PC-9 (cell line): ENCODE measurements around the gene RAMP2. TPM values are rescaled to one million over a fixed set of nuclear protein-coding genes. Genes with fewer than 3 reads are reported as not detected.

ENCODE experiments used
- BruUV-seq: library from RNA; stranded (reverse); fragments of 400-500 nt; replicated peaks from 2 replicates; lab custom pipeline; 2021; lab: Mats Ljungman, UMichigan
- CTCF ChIA-PET: fragments of 300-600 bp; sonication (Branson Sonifier 250); formaldehyde crosslinking; loops from one replicate; lab custom pipeline; 2022; ENCODE audit warnings: antibody characterized with exemption; lab: Charles Lee
- POLR2A ChIA-PET: fragments of 300-600 bp; sonication (Branson Sonifier 250); formaldehyde crosslinking; loops from one replicate; lab custom pipeline; 2022; ENCODE audit warnings: antibody characterized with exemption; ENCODE audit not compliant: unreplicated experiment; lab: Charles Lee
- DNase-seq, 2 experiments: peaks; one replicate each; pipeline versions ENCODE4 v3.0.0 to v3.0.0-alpha.2; 2015 to 2022; ENCODE audit warnings: mixed read lengths in 1 of 2
- H2AFZ ChIP-seq: fragments of 200-600 bp; sonication (generic); 2 replicates; pipeline ENCODE4 v1.8.1; 2017; ENCODE audit warnings: antibody characterized with exemption
- H3F3A ChIP-seq: fragments of 200-600 bp; sonication (generic); 2 replicates; pipeline ENCODE4 v1.8.1; 2017; ENCODE audit warnings: antibody characterized with exemption, mild to moderate bottlenecking, low read depth; ENCODE audit not compliant: insufficient read depth
- H3K27ac ChIP-seq: fragments of 200-600 bp; sonication (generic); 2 replicates; pipeline ENCODE4 v1.6.1; 2016; ENCODE audit warnings: mixed run types
- H3K27me3 ChIP-seq: fragments of 200-600 bp; sonication (generic); 2 replicates; pipeline ENCODE4 v1.6.1; 2016; ENCODE audit warnings: low read depth, mixed run types; ENCODE audit not compliant: insufficient read depth
- H3K36me3 ChIP-seq: fragments of 200-600 bp; sonication (generic); 2 replicates; pipeline ENCODE4 v1.6.1; 2016; ENCODE audit warnings: low read depth, mixed run types
- H3K4me1 ChIP-seq: fragments of 200-600 bp; sonication (generic); replicated peaks from 2 replicates; pipeline ENCODE4 v1.6.1; 2016; ENCODE audit warnings: mixed run types; ENCODE audit not compliant: insufficient read depth
- H3K4me2 ChIP-seq: fragments of 200-600 bp; sonication (generic); 2 replicates; pipeline ENCODE4 v1.6.1; 2017; ENCODE audit warnings: mixed run types
- H3K4me3 ChIP-seq: fragments of 200-600 bp; sonication (generic); 2 replicates; pipeline ENCODE4 v1.6.1; 2016; ENCODE audit warnings: mixed run types
- H3K79me2 ChIP-seq: fragments of 200-600 bp; sonication (generic); 2 replicates; pipeline ENCODE4 v1.6.1; 2017; ENCODE audit warnings: low read depth, mixed run types
- H3K9me2 ChIP-seq: fragments of 200-600 bp; sonication (generic); 2 replicates; pipeline ENCODE4 v1.8.1; 2017; ENCODE audit warnings: mild to moderate bottlenecking; ENCODE audit not compliant: insufficient read depth
- H3K9me3 ChIP-seq: fragments of 200-600 bp; sonication (generic); 2 replicates; pipeline ENCODE4 v1.8.1; 2016; ENCODE audit warnings: low read depth; ENCODE audit not compliant: insufficient read depth
- H4K20me1 ChIP-seq: fragments of 200-600 bp; sonication (generic); 2 replicates; pipeline ENCODE4 v1.8.1; 2017; ENCODE audit not compliant: insufficient read depth
- CTCF ChIP-seq: fragments of 200-600 bp; sonication (generic); conservative IDR thresholded peaks from 2 replicates; pipeline ENCODE4 v1.6.1; 2017; ENCODE audit warnings: mixed run types, antibody characterized with exemption, mild to moderate bottlenecking, moderate library complexity
- EZH2 ChIP-seq: fragments of 200-600 bp; sonication (generic); IDR thresholded peaks from 2 replicates; pipeline ENCODE4 v1.8.0; 2017; ENCODE audit warnings: antibody characterized with exemption, low read depth
- intact Hi-C: fragments of 100-400 bp; cut with micrococcal nuclease; formaldehyde crosslinking; loops from one replicate; pipeline ENCODE4 v1.10.0; 2022; ENCODE audit not compliant: unreplicated experiment
- total RNA-seq: library from RNA; stranded (reverse); gene quantifications from 2 replicates; pipeline ENCODE4 v1.2.3, GENCODE V29; 2021

RAMP2 gene
- total RNA-seq, 1 experiment from 2014 or later: not detected

DNA sequence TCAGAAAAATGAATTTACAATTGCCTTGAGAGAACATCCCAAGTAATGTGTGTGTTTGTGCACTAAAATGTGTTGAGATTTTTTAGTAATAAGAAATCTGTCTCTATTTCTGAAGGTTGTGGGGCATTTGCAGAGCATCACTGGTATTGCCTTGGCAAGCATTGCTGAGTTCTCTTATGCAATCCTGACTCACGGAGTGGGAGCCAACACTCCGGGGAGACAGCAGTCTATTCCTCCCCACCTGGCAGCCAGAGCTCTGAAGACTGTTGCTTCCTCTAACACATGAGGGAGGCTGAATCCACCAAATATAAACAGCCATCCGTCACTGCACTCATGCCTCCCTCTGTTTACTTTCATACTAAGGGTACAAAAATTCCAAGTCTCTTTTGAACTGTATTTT is 48.2 kb downstream of the RAMP2 start:
- TF ChIP-seq CTCF (no peak), EZH2 (no peak)
- Histone ChIP-seq H3K27ac (no peak overlapping the region), H3K9me3 (no peaks in the 10 kb centered on the region), H3K79me2 (no peaks in the 10 kb centered on the region), H3K4me1 (no peaks in the 10 kb centered on the region), H3K36me3 (peaks cover 10% of the 10 kb centered on the region; the same call in 1 of the 2 replicates), H3K27me3 (no peaks in the 10 kb centered on the region), H3K4me3 (no peak overlapping the region), H3F3A (peaks cover 12% of the 10 kb centered on the region; the same call in 1 of the 2 replicates), H2AFZ (no peak overlapping the region), H4K20me1 (no peaks in the 10 kb centered on the region), H3K9me2 (no peaks in the 10 kb centered on the region), H3K4me2 (no peak overlapping the region)
- POLR2A ChIA-PET: interaction anchor here (0.7 kb wide), 1 partner anchor 15 kb away, joined by 6 read pairs; the partner anchor contains the start of gene BECN1
- no peak for DNase-seq
- CTCF ChIA-PET: interaction anchor here (0.5 kb wide), 1 partner anchor 66 kb away, joined by 3 read pairs; no protein-coding TSS in a partner anchor
- intact Hi-C loops: no loop called here
- BruUV-seq: no TSS peak

Other genes with a start within 250 kb of the RAMP2 start
- 18.2 and 20.6 TPM in 2 replicates for gene NAGLU, start 225.0 kb upstream of the RAMP2 start, total RNA-seq
- 0.90 and 1.3 TPM in 2 replicates for gene HSD17B1, start 208.3 kb upstream of the RAMP2 start, total RNA-seq
- gene COASY, start 199.1 kb upstream of the RAMP2 start, total RNA-seq: 133 and 152 TPM in 2 replicates
- gene MLX, start 194.1 kb upstream of the RAMP2 start, total RNA-seq: 20.0 and 26.0 TPM in 2 replicates
- gene PSMC3IP, start 183.5 kb upstream of the RAMP2 start, total RNA-seq: 10.2 and 13.4 TPM in 2 replicates
- 57.0 and 61.7 TPM in 2 replicates for gene RETREG3, start 151.9 kb upstream of the RAMP2 start, total RNA-seq
- 79.1 and 85.6 TPM in 2 replicates for gene TUBG1, start 151.5 kb upstream of the RAMP2 start, total RNA-seq
- 25.5 and 28.3 TPM in 2 replicates for gene TUBG2, start 101.9 kb upstream of the RAMP2 start, total RNA-seq
- 22.5 and 32.2 TPM in 2 replicates for gene PLEKHH3, start 84.2 kb upstream of the RAMP2 start, total RNA-seq
- 0.25 TPM in 1 of 2 replicates, not detected in the other for gene CCR10, start 79.4 kb upstream of the RAMP2 start, total RNA-seq
- 1.4 and 1.8 TPM in 2 replicates for gene CNTNAP1, start 78.7 kb upstream of the RAMP2 start, total RNA-seq
- gene EZH1, start 16.2 kb upstream of the RAMP2 start, total RNA-seq: 22.8 and 24.8 TPM in 2 replicates
- gene VPS25, start 12.2 kb downstream of the RAMP2 start, total RNA-seq: 38.7 and 48.4 TPM in 2 replicates
- 8.3 and 11.9 TPM in 2 replicates for gene WNK4, start 19.4 kb downstream of the RAMP2 start, total RNA-seq
- gene COA3, start 37.5 kb downstream of the RAMP2 start, total RNA-seq: 49.3 and 49.9 TPM in 2 replicates
- gene CNTD1, start 37.6 kb downstream of the RAMP2 start, total RNA-seq: not detected in 2 replicates
- 58.9 and 66.0 TPM in 2 replicates for gene BECN1, start 63.1 kb downstream of the RAMP2 start, total RNA-seq
- gene PSME3, start 72.2 kb downstream of the RAMP2 start, total RNA-seq: 115 and 122 TPM in 2 replicates
- 3.7 TPM in 2 replicates for gene AOC2, start 83.4 kb downstream of the RAMP2 start, total RNA-seq
- gene AOC3, start 90.0 kb downstream of the RAMP2 start, total RNA-seq: 0.98 and 2.8 TPM in 2 replicates
- gene G6PC1, start 139.6 kb downstream of the RAMP2 start, total RNA-seq: not detected in 2 replicates
- 32.6 and 35.4 TPM in 2 replicates for gene AARSD1, start 203.2 kb downstream of the RAMP2 start, total RNA-seq
- gene PTGES3L, start 218.9 kb downstream of the RAMP2 start, total RNA-seq: 0.70 and 1.3 TPM in 2 replicates
- 12.7 and 13.8 TPM in 2 replicates for gene RUNDC1, start 219.3 kb downstream of the RAMP2 start, total RNA-seq
- gene RPL27, start 237.2 kb downstream of the RAMP2 start, total RNA-seq: 593 and 950 TPM in 2 replicates
- gene IFI35, start 245.6 kb downstream of the RAMP2 start, total RNA-seq: 19.7 and 22.1 TPM in 2 replicates